GM23338 (cell line): ENCODE results near the gene SPATA13.

Experiments used
- CREB1 ChIP-seq: fragments of 250-450 bp; sonication (Bioruptor Pico); IDR thresholded peaks from 2 replicates; pipeline ENCODE4 v1.5.0; 2020; ENCODE audit warnings: low read depth, mild to moderate bottlenecking, moderate library complexity
- CTCF ChIP-seq, 2 experiments: fragments of 200-600 bp in 1 of 2; sonication (generic) in 1 of 2; conservative IDR thresholded peaks; 2 replicates each; pipeline versions ENCODE4 v1.5.1 to v1.6.1; 2016 to 2017; ENCODE audit warnings: antibody characterized with exemption in 2 of 2, low read depth in 2 of 2, mild to moderate bottlenecking in 2 of 2, moderate library complexity in 1 of 2
- EZH2 ChIP-seq: fragments of 200-600 bp; sonication (generic); IDR thresholded peaks from one replicate; pipeline ENCODE4 v1.8.0; 2017; ENCODE audit warnings: antibody characterized with exemption, mild to moderate bottlenecking, low read depth; ENCODE audit not compliant: unreplicated experiment
- JUNB ChIP-seq: IDR thresholded peaks from one replicate; pipeline ENCODE4 v1.6.1; 2016; ENCODE audit warnings: antibody characterized with exemption; ENCODE audit not compliant: unreplicated experiment
- NANOG ChIP-seq: IDR thresholded peaks from 2 replicates; pipeline ENCODE4 v1.6.1; 2016; ENCODE audit warnings: antibody characterized with exemption, borderline replicate concordance
- POLR2AphosphoS5 ChIP-seq: IDR thresholded peaks from 2 replicates; pipeline ENCODE4 v1.6.1; 2016; ENCODE audit warnings: antibody characterized with exemption, low read depth
- REST ChIP-seq: IDR thresholded peaks from one replicate; pipeline ENCODE4 v1.6.1; 2018; ENCODE audit warnings: antibody characterized with exemption; ENCODE audit not compliant: unreplicated experiment
- ZNF114 ChIP-seq: fragments of 250-450 bp; sonication (Bioruptor Pico); IDR thresholded peaks from 2 replicates; pipeline ENCODE4 v1.5.0; 2020; ENCODE audit warnings: mild to moderate bottlenecking, moderate library complexity

GRCh38 chr13:24338721-24339120, 178.2 kb downstream of the SPATA13 start:
- no peak for TF ChIP-seq REST
- no peak for TF ChIP-seq CTCF (conservative IDR thresholded peaks at IDR 0.05; ENCODE audit: low read depth in 2 of 2)
- TF ChIP-seq NANOG, result no peak
- no peak for TF ChIP-seq EZH2
- no peak for TF ChIP-seq POLR2AphosphoS5
- no peak for TF ChIP-seq ZNF114 (CRISPR knock-in tag)
- TF ChIP-seq JUNB, result no peak
- no peak for TF ChIP-seq CREB1 (CRISPR knock-in tag)
